Measurements from ENCODE around the gene GPC5.

GPC5 gene

GRCh38 chr13:92307752-92308151 lies 909.3 kb downstream of the GPC5 start:
- no peak for DNase-seq

DNA sequence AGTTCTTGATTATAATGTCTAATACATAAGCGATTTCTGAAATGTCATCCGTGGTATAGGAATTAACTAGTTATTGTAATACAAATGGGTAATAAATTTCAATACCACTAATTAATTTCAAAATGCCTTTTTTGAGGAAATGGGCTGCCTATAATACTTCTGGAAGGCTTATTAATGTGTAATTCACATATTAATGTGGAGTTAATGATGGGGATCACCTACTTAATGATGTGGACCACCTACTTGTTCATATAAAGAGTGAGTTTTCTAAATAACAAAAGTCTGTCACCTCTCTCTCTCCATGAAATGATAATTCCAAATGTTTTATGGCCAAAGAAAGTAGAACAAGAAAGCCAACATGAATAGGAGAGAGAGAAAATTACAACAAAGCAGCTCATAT lies 914.4 kb downstream of the GPC5 start:
- DNase-seq = no peak

- no peak for DNase-seq
Observed at GRCh38 chr13:92313382-92313781, 915.0 kb downstream of the GPC5 start.

- DNase-seq = no peak
Observed at GRCh38 chr13:92315265-92315664, 916.8 kb downstream of the GPC5 start.

DNA sequence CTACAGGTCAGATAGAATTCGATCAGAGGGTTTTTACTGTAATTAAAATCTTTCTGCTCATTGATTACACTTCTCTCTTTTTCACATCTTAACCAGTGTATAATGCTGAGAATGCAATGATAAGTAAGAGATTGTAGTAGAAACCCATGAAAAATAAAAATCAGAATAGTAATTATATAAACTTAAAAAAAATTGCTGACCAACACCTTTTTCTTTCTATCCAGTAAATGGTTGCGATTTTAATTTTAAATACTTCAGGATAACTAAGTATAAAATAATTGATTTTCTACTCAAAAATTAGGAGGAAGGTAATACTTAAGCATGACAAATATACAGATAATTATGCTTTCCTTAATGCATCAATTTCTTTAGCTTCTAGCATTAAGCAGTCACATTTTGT lies 917.6 kb downstream of the GPC5 start:
- no peak for DNase-seq

GRCh38 chr13:92317066-92317465 lies 918.6 kb downstream of the GPC5 start:
- no peak for DNase-seq

GRCh38 chr13:92320323-92320722 lies 921.9 kb downstream of the GPC5 start:
- no peak for DNase-seq

- DNase-seq = no peak
Observed at GRCh38 chr13:92321174-92321573, 922.8 kb downstream of the GPC5 start.

DNA sequence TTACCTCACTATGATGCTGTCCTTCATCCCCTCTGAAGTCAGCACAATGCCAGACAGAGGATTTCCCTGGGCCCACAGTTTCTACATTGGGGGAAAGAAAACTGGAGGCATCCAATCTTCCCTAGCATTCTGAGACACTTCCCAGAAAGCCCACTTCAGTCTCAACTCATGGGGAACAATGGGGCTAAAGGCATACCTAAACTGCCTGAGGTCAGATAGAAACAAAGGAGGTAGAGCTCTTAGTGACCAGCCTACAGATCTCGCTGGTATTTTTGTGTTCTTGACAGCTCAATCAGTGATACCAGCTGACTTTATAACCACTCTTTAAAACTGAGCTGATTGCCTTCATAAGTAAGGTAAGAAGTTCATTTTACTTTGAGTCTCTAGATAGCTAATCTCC lies 947.2 kb downstream of the GPC5 start:
- DNase-seq = no peak

GRCh38 chr13:92346046-92346445 lies 947.6 kb downstream of the GPC5 start:
- DNase-seq = no peak

DNA sequence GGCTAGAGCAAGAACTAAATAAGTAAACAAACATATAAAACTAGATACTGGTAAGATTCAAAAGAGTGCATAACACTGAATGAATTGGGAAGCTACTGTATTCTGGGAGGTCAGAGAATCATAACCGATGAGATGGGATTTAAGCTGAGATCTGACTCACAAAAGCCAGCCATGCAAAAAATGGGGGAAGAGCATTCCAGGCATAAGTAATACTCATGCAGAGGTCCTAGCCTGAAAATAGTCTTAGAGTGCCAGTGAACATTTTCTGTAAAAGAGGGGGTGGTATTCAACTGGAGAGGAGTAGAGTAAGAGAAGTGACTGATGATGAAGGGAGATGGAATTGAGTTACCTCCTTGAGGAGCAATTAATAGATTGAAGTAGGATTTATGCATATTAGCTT lies 956.2 kb downstream of the GPC5 start:
- DNase-seq = no peak

DNA sequence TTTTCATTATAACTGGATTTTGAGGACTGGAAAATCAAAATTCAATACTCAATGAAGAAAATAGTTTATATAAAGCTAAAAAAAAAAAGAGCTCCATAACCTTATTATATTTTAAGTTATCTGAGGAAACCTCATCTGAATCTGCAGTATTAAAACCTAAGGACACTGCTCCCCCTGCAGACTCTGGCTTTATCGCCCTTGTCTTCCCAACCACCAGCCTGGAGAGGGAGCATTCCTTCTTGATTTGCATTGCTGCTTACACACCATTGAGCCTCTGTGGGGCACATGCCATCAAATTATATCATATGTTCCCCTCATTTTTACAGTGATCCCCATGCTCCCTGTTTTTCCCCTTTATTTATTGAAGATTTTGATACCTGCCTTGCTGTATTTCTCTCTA lies 956.8 kb downstream of the GPC5 start:
- DNase-seq = no peak

GRCh38 chr13:92362717-92363116 lies 964.3 kb downstream of the GPC5 start:
- no peak for DNase-seq

- no peak for DNase-seq
Observed at GRCh38 chr13:92365904-92366303, 967.5 kb downstream of the GPC5 start.

- no peak for DNase-seq
Observed at GRCh38 chr13:92377396-92377795, 979.0 kb downstream of the GPC5 start.

- DNase-seq = no peak
Observed at GRCh38 chr13:92379371-92379770, 981.0 kb downstream of the GPC5 start.

DNA sequence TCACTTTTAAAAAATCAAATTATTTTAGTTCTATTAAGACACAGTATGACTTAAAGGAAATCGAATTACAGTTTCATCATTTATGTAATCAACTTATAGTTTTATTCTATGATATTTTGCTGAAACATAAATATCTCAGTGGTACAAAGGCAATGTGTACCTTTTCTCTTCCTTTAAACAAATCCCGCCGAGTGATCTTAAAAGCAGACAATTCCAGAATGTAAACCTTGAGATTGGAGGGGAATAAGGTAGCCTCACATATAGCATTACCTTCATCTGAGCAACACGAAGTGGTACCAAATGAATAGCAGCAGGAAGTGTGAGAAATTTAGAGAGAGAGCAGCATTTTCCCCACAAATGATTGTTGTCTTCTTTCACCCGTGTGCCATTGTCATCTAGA lies 986.0 kb downstream of the GPC5 start:
- no peak for DNase-seq

GRCh38 chr13:92387245-92387644 lies 988.8 kb downstream of the GPC5 start:
- DNase-seq = no peak

GRCh38 chr13:92390217-92390616 lies 991.8 kb downstream of the GPC5 start:
- DNase-seq = no peak

GRCh38 chr13:92403606-92404005 lies 1005.2 kb downstream of the GPC5 start:
- no peak for DNase-seq

- DNase-seq = no peak
Observed at GRCh38 chr13:92407858-92408257, 1009.4 kb downstream of the GPC5 start.

- DNase-seq = no peak
Observed at GRCh38 chr13:92412481-92412880, 1014.1 kb downstream of the GPC5 start.

GRCh38 chr13:92412996-92413395 lies 1014.6 kb downstream of the GPC5 start:
- DNase-seq = no peak

DNA sequence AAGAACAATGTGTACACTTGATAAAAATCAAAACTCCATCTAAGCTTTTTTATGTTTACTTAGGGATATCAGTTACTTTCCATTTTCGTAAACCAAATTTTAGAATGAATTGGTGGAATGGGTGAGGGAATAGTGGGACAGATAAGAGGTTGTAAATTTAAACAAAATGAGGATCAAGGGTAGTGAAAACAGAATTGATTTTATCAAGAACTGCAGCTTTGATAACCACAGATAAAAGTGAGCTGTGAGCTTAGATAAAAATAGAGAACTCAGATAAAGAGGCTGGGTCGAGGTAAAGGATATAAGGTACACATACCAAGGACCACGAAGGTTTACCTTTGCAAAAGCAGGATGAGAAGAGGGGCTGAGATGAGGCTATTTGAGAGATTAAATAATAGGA lies 1015.0 kb downstream of the GPC5 start:
- no peak for DNase-seq

DNA sequence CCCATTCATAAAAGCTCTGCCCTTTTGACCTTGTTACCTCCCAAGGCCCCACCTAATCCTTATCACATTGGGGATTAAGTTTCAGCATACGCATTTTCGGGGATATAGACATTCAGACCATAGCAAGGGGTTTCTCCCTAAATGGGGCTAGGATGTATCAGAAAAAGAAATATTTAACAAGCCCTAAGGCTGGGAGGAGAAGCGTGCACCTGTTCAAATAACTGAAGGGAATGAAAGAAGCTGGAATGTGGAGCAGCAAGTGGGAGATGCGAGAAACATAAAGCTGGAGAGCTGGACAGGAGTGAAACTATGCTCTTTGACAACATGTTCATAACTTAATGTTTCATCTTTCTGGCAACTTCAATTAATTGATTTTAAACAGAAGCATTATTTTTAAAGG lies 1016.4 kb downstream of the GPC5 start:
- DNase-seq = no peak

GRCh38 chr13:92415781-92416180 lies 1017.4 kb downstream of the GPC5 start:
- DNase-seq = no peak

All from femur (tissue), 1 donor.